Measurements from ENCODE around the gene ERLIN1. TPM values are rescaled to one million over a fixed set of nuclear protein-coding genes. Genes with fewer than 3 reads are reported as not detected.

ERLIN1 gene
- total RNA-seq, 1 experiment from 2014 or later: 54.9 TPM

DNA sequence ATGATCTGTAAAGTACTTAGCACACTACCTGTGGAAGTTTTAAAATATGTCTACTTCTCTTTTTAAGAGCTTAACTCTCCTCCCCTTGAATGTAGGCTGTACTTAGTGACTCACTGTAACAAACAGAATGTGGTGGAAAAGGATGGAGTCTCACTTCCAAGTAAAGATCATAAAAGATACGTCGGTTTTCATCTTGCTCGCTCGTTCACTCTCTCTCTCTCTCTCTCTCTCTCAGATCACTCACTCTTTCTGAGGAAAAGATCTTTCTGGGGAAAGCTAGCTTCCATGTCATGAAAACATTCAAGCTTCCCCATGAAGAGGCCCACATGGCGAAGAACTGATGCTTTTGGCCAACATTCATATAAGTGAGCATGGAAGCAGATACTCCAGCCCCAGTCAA is 38.0 kb upstream of the ERLIN1 start:
- H3K36me3 ChIP-seq (ENCODE audit: insufficient read depth, low read length, poor library complexity, severe bottlenecking): peaks cover 57% of the 10 kb centered on the region
- TF ChIP-seq, protein P1, sequence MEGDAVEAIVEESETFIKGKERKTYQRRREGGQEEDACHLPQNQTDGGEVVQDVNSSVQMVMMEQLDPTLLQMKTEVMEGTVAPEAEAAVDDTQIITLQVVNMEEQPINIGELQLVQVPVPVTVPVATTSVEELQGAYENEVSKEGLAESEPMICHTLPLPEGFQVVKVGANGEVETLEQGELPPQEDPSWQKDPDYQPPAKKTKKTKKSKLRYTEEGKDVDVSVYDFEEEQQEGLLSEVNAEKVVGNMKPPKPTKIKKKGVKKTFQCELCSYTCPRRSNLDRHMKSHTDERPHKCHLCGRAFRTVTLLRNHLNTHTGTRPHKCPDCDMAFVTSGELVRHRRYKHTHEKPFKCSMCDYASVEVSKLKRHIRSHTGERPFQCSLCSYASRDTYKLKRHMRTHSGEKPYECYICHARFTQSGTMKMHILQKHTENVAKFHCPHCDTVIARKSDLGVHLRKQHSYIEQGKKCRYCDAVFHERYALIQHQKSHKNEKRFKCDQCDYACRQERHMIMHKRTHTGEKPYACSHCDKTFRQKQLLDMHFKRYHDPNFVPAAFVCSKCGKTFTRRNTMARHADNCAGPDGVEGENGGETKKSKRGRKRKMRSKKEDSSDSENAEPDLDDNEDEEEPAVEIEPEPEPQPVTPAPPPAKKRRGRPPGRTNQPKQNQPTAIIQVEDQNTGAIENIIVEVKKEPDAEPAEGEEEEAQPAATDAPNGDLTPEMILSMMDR (conservative IDR thresholded peaks at IDR 0.05; ENCODE audit: low read depth, low read length): no peak
- TF ChIP-seq EZH2 (IDR thresholded peaks at IDR 0.05; ENCODE audit: borderline replicate concordance, low read depth, low read length, poor library complexity, severe bottlenecking): no peak
- no peak overlapping the region for H3K27ac ChIP-seq (ENCODE audit: low read depth, low read length, poor library complexity, severe bottlenecking)
- ChIA-PET POLR2A (ENCODE audit: low non-redundant PET) (no interaction called here), CTCF (no interaction called here)
- H3K4me1 ChIP-seq (ENCODE audit: insufficient read depth, low read length, poor library complexity, severe bottlenecking): no peaks in the 10 kb centered on the region
- BruUV-seq (replicated peaks): no TSS peak
- DNase-seq (ENCODE audit: low spot score): no peak
- no peaks in the 10 kb centered on the region for H3K9me3 ChIP-seq (ENCODE audit: low read depth, low read length, poor library complexity, severe bottlenecking)
- H3K4me3 ChIP-seq (ENCODE audit: low read depth, low read length, poor library complexity, severe bottlenecking): no peak overlapping the region
- intact Hi-C loops (cut with micrococcal nuclease; ENCODE audit: unreplicated experiment): no loop called here
- no peaks in the 10 kb centered on the region for H3K27me3 ChIP-seq (replicated peaks; ENCODE audit: insufficient read depth, low read depth, low read length, poor library complexity)

DNA sequence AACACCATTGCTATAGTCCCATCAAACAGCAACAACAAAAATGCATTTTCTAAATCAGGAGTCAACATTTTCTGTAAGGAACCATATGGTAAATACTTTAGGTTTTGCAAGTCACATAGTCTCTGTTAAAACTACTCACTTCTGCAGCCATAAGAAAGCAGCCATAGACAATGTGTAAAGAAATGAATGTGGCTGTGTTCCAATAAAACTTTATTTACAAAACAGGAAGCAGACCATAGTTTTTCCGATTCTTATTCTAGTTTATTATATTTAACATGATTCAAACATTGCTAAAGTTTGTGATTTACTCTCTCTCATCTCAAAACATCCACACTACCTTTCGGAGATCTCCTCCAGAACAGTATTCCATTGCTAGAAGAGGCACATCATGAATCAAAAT is 36.7 kb upstream of the ERLIN1 start:
- no peak overlapping the region for H3K27ac ChIP-seq (ENCODE audit: low read depth, low read length, poor library complexity, severe bottlenecking)
- H3K4me1 ChIP-seq (ENCODE audit: insufficient read depth, low read length, poor library complexity, severe bottlenecking): no peaks in the 10 kb centered on the region
- peaks cover 71% of the 10 kb centered on the region for H3K36me3 ChIP-seq (ENCODE audit: insufficient read depth, low read length, poor library complexity, severe bottlenecking)
- no peak overlapping the region for H3K4me3 ChIP-seq (ENCODE audit: low read depth, low read length, poor library complexity, severe bottlenecking)
- H3K9me3 ChIP-seq (ENCODE audit: low read depth, low read length, poor library complexity, severe bottlenecking): no peaks in the 10 kb centered on the region
- TF ChIP-seq, protein P1 (conservative IDR thresholded peaks at IDR 0.05; ENCODE audit: low read depth, low read length): no peak
- TF ChIP-seq EZH2 (IDR thresholded peaks at IDR 0.05; ENCODE audit: borderline replicate concordance, low read depth, low read length, poor library complexity, severe bottlenecking): no peak
- no TSS peak for BruUV-seq (replicated peaks)
- no peak for DNase-seq (ENCODE audit: low spot score)
- no peaks in the 10 kb centered on the region for H3K27me3 ChIP-seq (replicated peaks; ENCODE audit: insufficient read depth, low read depth, low read length, poor library complexity)
- intact Hi-C loops (cut with micrococcal nuclease; ENCODE audit: unreplicated experiment): no loop called here
- CTCF ChIA-PET: no interaction called here
- POLR2A ChIA-PET (ENCODE audit: low non-redundant PET): no interaction called here

DNA sequence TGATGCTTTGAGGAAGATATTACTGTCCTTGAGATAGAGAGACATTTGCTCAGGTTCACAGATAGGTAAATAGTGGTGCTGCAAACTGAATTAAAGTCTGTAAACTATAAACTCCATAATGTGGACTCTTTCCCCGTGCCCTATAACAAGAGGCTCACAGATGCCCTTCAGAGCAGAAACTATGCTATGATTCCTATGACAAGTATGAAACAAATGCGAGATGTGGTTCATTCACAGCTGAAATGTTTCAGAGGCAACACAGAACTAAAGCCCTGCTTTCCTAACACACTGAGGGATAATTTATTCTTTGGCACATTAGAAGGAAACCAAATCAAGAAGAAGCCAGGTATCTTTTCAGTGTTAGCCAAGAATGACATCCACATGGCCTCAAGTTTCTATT is 30.2 kb upstream of the ERLIN1 start:
- DNase-seq (ENCODE audit: low spot score): no peak
- BruUV-seq (replicated peaks): TSS peak; percentile 5
- Histone ChIP-seq H3K4me1 (ENCODE audit: insufficient read depth, low read length, poor library complexity, severe bottlenecking) (no peaks in the 10 kb centered on the region), H3K4me3 (ENCODE audit: low read depth, low read length, poor library complexity, severe bottlenecking) (no peak overlapping the region), H3K36me3 (ENCODE audit: insufficient read depth, low read length, poor library complexity, severe bottlenecking) (peaks cover 59% of the 10 kb centered on the region), H3K27me3 (replicated peaks; ENCODE audit: insufficient read depth, low read depth, low read length, poor library complexity) (no peaks in the 10 kb centered on the region), H3K27ac (ENCODE audit: low read depth, low read length, poor library complexity, severe bottlenecking) (no peak overlapping the region), H3K9me3 (ENCODE audit: low read depth, low read length, poor library complexity, severe bottlenecking) (no peaks in the 10 kb centered on the region)
- POLR2A ChIA-PET (ENCODE audit: low non-redundant PET): no interaction called here
- intact Hi-C loops (cut with micrococcal nuclease; ENCODE audit: unreplicated experiment): no loop called here
- CTCF ChIA-PET: no interaction called here
- TF ChIP-seq, protein P1 (conservative IDR thresholded peaks at IDR 0.05; ENCODE audit: low read depth, low read length): no peak
- TF ChIP-seq EZH2 (IDR thresholded peaks at IDR 0.05; ENCODE audit: borderline replicate concordance, low read depth, low read length, poor library complexity, severe bottlenecking): no peak
